Hepatocyte (in vitro differentiated cells): Measurements from ENCODE around the gene DISC1. TPM values are rescaled to one million over a fixed set of nuclear protein-coding genes. Genes with fewer than 3 reads are reported as not detected.

ENCODE experiments used
- DNase-seq: peaks from one replicate; pipeline ENCODE4 v3.0.0-alpha.2; 2016; ENCODE audit warnings: low spot score
- H2AFZ ChIP-seq: fragments of 200-600 bp; sonication (generic); 2 replicates; pipeline ENCODE4 v1.6.0; 2016; ENCODE audit warnings: antibody characterized with exemption, mild to moderate bottlenecking
- H3K27ac ChIP-seq: fragments of 200-600 bp; sonication (generic); 2 replicates; pipeline ENCODE4 v1.5.1; 2016; ENCODE audit warnings: mild to moderate bottlenecking
- H3K27me3 ChIP-seq: fragments of 200-600 bp; sonication (generic); 2 replicates; pipeline ENCODE4 v1.6.1; 2016
- H3K36me3 ChIP-seq: fragments of 200-600 bp; sonication (generic); replicated peaks from 2 replicates; pipeline ENCODE4 v1.5.1; 2016; ENCODE audit warnings: low read depth; ENCODE audit not compliant: insufficient read depth
- H3K4me1 ChIP-seq: fragments of 200-600 bp; sonication (generic); 2 replicates; pipeline ENCODE4 v1.5.1; 2016; ENCODE audit warnings: mild to moderate bottlenecking, moderate library complexity; ENCODE audit not compliant: insufficient read depth
- H3K4me2 ChIP-seq: fragments of 200-600 bp; sonication (generic); 2 replicates; pipeline ENCODE4 v1.6.0; 2016
- H3K4me3 ChIP-seq: fragments of 200-600 bp; sonication (generic); 2 replicates; pipeline ENCODE4 v1.5.1; 2016; ENCODE audit warnings: mild to moderate bottlenecking
- H3K79me2 ChIP-seq: fragments of 200-600 bp; sonication (generic); 2 replicates; pipeline ENCODE4 v1.6.0; 2017; ENCODE audit warnings: mild to moderate bottlenecking
- H3K9me2 ChIP-seq: fragments of 200-600 bp; sonication (generic); replicated peaks from 2 replicates; pipeline ENCODE4 v1.6.0; 2017; ENCODE audit warnings: mild to moderate bottlenecking; ENCODE audit not compliant: insufficient read depth
- H3K9me3 ChIP-seq: fragments of 200-600 bp; sonication (generic); 2 replicates; pipeline ENCODE4 v1.5.1; 2016; ENCODE audit warnings: low read depth, mild to moderate bottlenecking
- H4K20me1 ChIP-seq: fragments of 200-600 bp; sonication (generic); 2 replicates; pipeline ENCODE4 v1.6.0; 2016; ENCODE audit warnings: mild to moderate bottlenecking; ENCODE audit not compliant: insufficient read depth, poor library complexity, severe bottlenecking
- CTCF ChIP-seq: fragments of 200-600 bp; sonication (generic); IDR thresholded peaks from 2 replicates; pipeline ENCODE4 v1.5.1; 2016; ENCODE audit warnings: antibody characterized with exemption, mild to moderate bottlenecking; ENCODE audit not compliant: poor library complexity
- EZH2 ChIP-seq: fragments of 200-600 bp; sonication (generic); IDR thresholded peaks from 2 replicates; pipeline ENCODE4 v1.6.1; 2016; ENCODE audit warnings: antibody characterized with exemption, mild to moderate bottlenecking, borderline replicate concordance
- EZH2phosphoT487 ChIP-seq: fragments of 200-600 bp; sonication (generic); IDR thresholded peaks from one replicate; pipeline ENCODE4 v1.6.1; 2018; ENCODE audit warnings: antibody characterized with exemption, mild to moderate bottlenecking, low read depth, moderate library complexity; ENCODE audit not compliant: unreplicated experiment, severe bottlenecking
- WGBS: methylation state at CpG from one replicate; pipeline ENCODE4 v1.1.6; 2016; ENCODE audit warnings: low lambda C conversion rate; ENCODE audit errors: missing lambda C conversion rate; 5-methylcytosine and 5-hydroxymethylcytosine counted together
- polyA plus RNA-seq: library from polyadenylated mRNA; unstranded; fragments of >200 nt; fragmentation: Nextera tagmentation; extraction: Ambion mirVana; gene quantifications from 2 replicates; pipeline ENCODE4 v1.2.1, GENCODE V29; 2016
- total RNA-seq: library from RNA; depleted of rRNA; stranded (reverse); fragments of >200 nt; gene quantifications from 2 replicates; pipeline ENCODE4 v1.2.3, GENCODE V29; 2014

DISC1 gene
- total and polyA plus RNA-seq, 2 experiments from 2014 or later = 3.0 to 4.7 TPM

- Histone ChIP-seq H3K9me2 (no peaks in the 10 kb centered on the region), H3K27ac (no peak overlapping the region), H3K79me2 (no peaks in the 10 kb centered on the region), H3K27me3 (no peaks in the 10 kb centered on the region), H3K4me1 (no peaks in the 10 kb centered on the region), H3K4me2 (no peak overlapping the region), H3K36me3 (no peaks in the 10 kb centered on the region), H3K4me3 (no peak overlapping the region), H4K20me1 (no peaks in the 10 kb centered on the region), H2AFZ (no peak overlapping the region), H3K9me3 (no peaks in the 10 kb centered on the region)
- TF ChIP-seq EZH2 = no peak
- TF ChIP-seq CTCF = no peak
- no peak for TF ChIP-seq EZH2phosphoT487
- no peak for DNase-seq
- 95% methylated on average over 2 of the region's 2 CpGs for WGBS
Observed at GRCh38 chr1:231817801-231818200, 191.2 kb downstream of the DISC1 start.

- no peak overlapping the region for H3K27ac ChIP-seq
- no peaks in the 10 kb centered on the region for H3K79me2 ChIP-seq
- no peaks in the 10 kb centered on the region for H3K9me3 ChIP-seq
- no peak for DNase-seq
- H4K20me1 ChIP-seq = no peaks in the 10 kb centered on the region
- no peaks in the 10 kb centered on the region for H3K27me3 ChIP-seq
- H3K4me1 ChIP-seq = no peaks in the 10 kb centered on the region
- WGBS = 68% methylated on average over 6 of the region's 6 CpGs
- TF ChIP-seq EZH2 (no peak), CTCF (no peak), EZH2phosphoT487 (no peak)
- H3K4me3 ChIP-seq = no peak overlapping the region
- H2AFZ ChIP-seq = no peak overlapping the region
- no peak overlapping the region for H3K4me2 ChIP-seq
- no peaks in the 10 kb centered on the region for H3K36me3 ChIP-seq
- no peaks in the 10 kb centered on the region for H3K9me2 ChIP-seq
Observed at GRCh38 chr1:231818337-231818736, 191.7 kb downstream of the DISC1 start.

- Histone ChIP-seq H3K4me1 (no peaks in the 10 kb centered on the region), H3K9me3 (no peaks in the 10 kb centered on the region), H3K27ac (no peak overlapping the region), H3K79me2 (no peaks in the 10 kb centered on the region), H3K27me3 (no peaks in the 10 kb centered on the region), H4K20me1 (no peaks in the 10 kb centered on the region), H3K4me2 (no peak overlapping the region), H3K9me2 (no peaks in the 10 kb centered on the region), H3K4me3 (no peak overlapping the region), H3K36me3 (no peaks in the 10 kb centered on the region), H2AFZ (no peak overlapping the region)
- WGBS = 63% methylated on average over 3 of the region's 3 CpGs
- no peak for DNase-seq
- TF ChIP-seq EZH2 = no peak
- TF ChIP-seq EZH2phosphoT487 = no peak
- TF ChIP-seq CTCF = no peak
Observed at GRCh38 chr1:231821281-231821680, 194.7 kb downstream of the DISC1 start.

GRCh38 chr1:231822041-231822440 is 195.5 kb downstream of the DISC1 start:
- TF ChIP-seq EZH2 = no peak
- TF ChIP-seq EZH2phosphoT487 = no peak
- TF ChIP-seq CTCF = no peak
- 94% methylated on average over 6 of the region's 6 CpGs for WGBS

More at GRCh38 chr1:231822041-231822440, 195.5 kb downstream of the DISC1 start:
- DNase-seq = no peak
- Histone ChIP-seq H3K4me2 (no peak overlapping the region), H3K4me3 (no peak overlapping the region), H3K27me3 (no peaks in the 10 kb centered on the region), H4K20me1 (no peaks in the 10 kb centered on the region), H3K36me3 (no peaks in the 10 kb centered on the region), H3K79me2 (no peaks in the 10 kb centered on the region), H3K4me1 (no peaks in the 10 kb centered on the region), H3K9me2 (no peaks in the 10 kb centered on the region), H3K9me3 (no peaks in the 10 kb centered on the region), H3K27ac (no peak overlapping the region), H2AFZ (no peak overlapping the region)
